Endodermal cell (in vitro differentiated cells): ENCODE data around the gene PTGES3. TPM values are rescaled to one million over a fixed set of nuclear protein-coding genes. Genes with fewer than 3 reads are reported as not detected.

Experiments used
- DNase-seq: peaks from one replicate; pipeline ENCODE4 v3.0.0-alpha.2; 2017
- H3K27ac ChIP-seq: 2 replicates; pipeline ENCODE4 v1.5.1; 2013; ENCODE audit warnings: mild to moderate bottlenecking, low read depth, low read length, moderate library complexity
- H3K27me3 ChIP-seq: 2 replicates; pipeline ENCODE4 v1.6.1; 2013; ENCODE audit warnings: mild to moderate bottlenecking, low read length, moderate library complexity; ENCODE audit not compliant: insufficient read depth, control insufficient read depth, poor library complexity, severe bottlenecking
- H3K36me3 ChIP-seq: 2 replicates; pipeline ENCODE4 v1.7.0; 2013; ENCODE audit warnings: mild to moderate bottlenecking, low read length, moderate library complexity; ENCODE audit not compliant: control insufficient read depth, insufficient read depth
- H3K4me1 ChIP-seq: one replicate; pipeline ENCODE4 v1.7.0; 2013; ENCODE audit warnings: low read length; ENCODE audit not compliant: control insufficient read depth, insufficient read depth
- H3K4me3 ChIP-seq: 2 replicates; pipeline ENCODE4 v1.5.1; 2013; ENCODE audit warnings: mild to moderate bottlenecking, low read length, moderate library complexity
- H3K9ac ChIP-seq: 2 replicates; pipeline ENCODE4 v1.6.1; 2013; ENCODE audit warnings: mild to moderate bottlenecking, low read length, moderate library complexity; ENCODE audit not compliant: poor library complexity, severe bottlenecking; ENCODE audit errors: extremely low read depth
- H3K9me3 ChIP-seq: 2 replicates; pipeline ENCODE4 v1.6.1; 2013; ENCODE audit warnings: mild to moderate bottlenecking, low read length, moderate library complexity; ENCODE audit not compliant: control insufficient read depth
- H3K27ac Mint-ChIP-seq: 2 replicates; pipeline ENCODE4 v1.8.0; 2020; ENCODE audit warnings: mixed read lengths
- H3K27me3 Mint-ChIP-seq: 2 replicates; pipeline ENCODE4 v1.8.0; 2021; ENCODE audit warnings: mild to moderate bottlenecking, mixed read lengths; ENCODE audit not compliant: insufficient read depth
- H3K36me3 Mint-ChIP-seq: 2 replicates; pipeline ENCODE4 v1.8.0; 2020; ENCODE audit warnings: low read depth, mixed read lengths
- H3K4me1 Mint-ChIP-seq: 2 replicates; pipeline ENCODE4 v1.8.0; 2020; ENCODE audit warnings: mixed read lengths
- H3K4me3 Mint-ChIP-seq: 2 replicates; pipeline ENCODE4 v1.8.0; 2020; ENCODE audit warnings: mild to moderate bottlenecking, moderate library complexity, mixed read lengths
- H3K9me3 Mint-ChIP-seq: 2 replicates; pipeline ENCODE4 v1.8.0; 2020; ENCODE audit warnings: mild to moderate bottlenecking, mixed read lengths
- CTCF ChIP-seq: fragments of 200-600 bp; sonication (generic); conservative IDR thresholded peaks from 2 replicates; pipeline ENCODE4 v1.5.0; 2021; ENCODE audit warnings: antibody characterized with exemption, mild to moderate bottlenecking
- WGBS, 2 experiments: methylation state at CpG; one replicate each; pipeline versions ENCODE4 v1.1.5 to v1.1.7; 2013; ENCODE audit warnings: missing lambda C conversion rate in 2 of 2, mixed read lengths in 1 of 2; ENCODE audit not compliant: insufficient coverage in 1 of 2, insufficient read length in 1 of 2; 5-methylcytosine and 5-hydroxymethylcytosine counted together
- total RNA-seq, 2 donors: library from RNA; stranded (reverse); fragmentation: NEBNext Ultra II Directional in 1 of 2; extraction: Animal tissue kit (Norgen Biotek cat#: 25700) in 1 of 2; gene quantifications; 2 replicates in 1 of 2; 3 replicates in 1 of 2; pipeline ENCODE4 v1.2.1, GENCODE V29; 2021

PTGES3 gene
- total RNA-seq, 2 donors from 2014 or later, result 275 to 320 TPM

GRCh38 chr12:56626701-56627100 is 61.4 kb downstream of the PTGES3 start:
- H3K4me1 ChIP-seq, result no peaks in the 10 kb centered on the region
- H3K9me3 ChIP-seq, result no peaks in the 10 kb centered on the region
- no peak overlapping the region for H3K27ac Mint-ChIP-seq
- H3K36me3 Mint-ChIP-seq, result peaks cover 35% of the 10 kb centered on the region
- no peak for DNase-seq
- H3K4me3 ChIP-seq, result no peak overlapping the region
- no peaks in the 10 kb centered on the region for H3K9me3 Mint-ChIP-seq
- TF ChIP-seq CTCF, result no peak
- H3K27me3 Mint-ChIP-seq, result no peaks in the 10 kb centered on the region
- no peaks in the 10 kb centered on the region for H3K27me3 ChIP-seq
- no peak overlapping the region for H3K27ac ChIP-seq
- H3K4me1 Mint-ChIP-seq, result peaks cover 32% of the 10 kb centered on the region
- H3K36me3 ChIP-seq, result peaks cover 40% of the 10 kb centered on the region
- H3K9ac ChIP-seq, result no peak overlapping the region
- H3K4me3 Mint-ChIP-seq, result no peak overlapping the region

- no peaks in the 10 kb centered on the region for H3K27me3 ChIP-seq
- H3K27ac Mint-ChIP-seq, result no peak overlapping the region
- no peak overlapping the region for H3K9ac ChIP-seq
- H3K36me3 ChIP-seq, result peaks cover 58% of the 10 kb centered on the region
- no peaks in the 10 kb centered on the region for H3K9me3 Mint-ChIP-seq
- DNase-seq, result no peak
- no peak overlapping the region for H3K4me3 Mint-ChIP-seq
- no peaks in the 10 kb centered on the region for H3K27me3 Mint-ChIP-seq
- no peak overlapping the region for H3K27ac ChIP-seq
- no peaks in the 10 kb centered on the region for H3K4me1 ChIP-seq
- no peaks in the 10 kb centered on the region for H3K9me3 ChIP-seq
- peaks cover 14% of the 10 kb centered on the region for H3K4me1 Mint-ChIP-seq
- H3K4me3 ChIP-seq, result no peak overlapping the region
- H3K36me3 Mint-ChIP-seq, result peaks cover 54% of the 10 kb centered on the region
- 95 to 100% methylated on average over 1 of the region's 1 CpG for whole genome bisulfite sequencing, 2 experiments
- no peak for TF ChIP-seq CTCF
Measured at GRCh38 chr12:56622535-56622934, 65.5 kb downstream of the PTGES3 start.

GRCh38 chr12:56616925-56617324 is 71.2 kb downstream of the PTGES3 start:
- no peaks in the 10 kb centered on the region for H3K27me3 ChIP-seq
- no peak overlapping the region for H3K27ac ChIP-seq
- H3K36me3 ChIP-seq, result peaks cover 75% of the 10 kb centered on the region
- Mint-ChIP-seq H3K9me3 (no peaks in the 10 kb centered on the region), H3K27ac (peak overlapping the region; percentile 66), H3K4me1 (no peaks in the 10 kb centered on the region), H3K27me3 (no peaks in the 10 kb centered on the region), H3K4me3 (no peak overlapping the region), H3K36me3 (peaks cover 74% of the 10 kb centered on the region)
- H3K4me3 ChIP-seq, result no peak overlapping the region
- H3K4me1 ChIP-seq, result peaks cover 3% of the 10 kb centered on the region
- no peak for DNase-seq
- no peak for TF ChIP-seq CTCF
- H3K9ac ChIP-seq, result no peak overlapping the region
- no peaks in the 10 kb centered on the region for H3K9me3 ChIP-seq
